ENCODE data around the gene MEGF10. TPM values are rescaled to one million over a fixed set of nuclear protein-coding genes. Genes with fewer than 3 reads are reported as not detected.

The MEGF10 gene
- total and polyA plus RNA-seq, 2 of the 8 experiments (the other 6 are each of a cell fraction or from before 2014, with no cell fraction given), result 38.2 to 53.1 TPM

DNA sequence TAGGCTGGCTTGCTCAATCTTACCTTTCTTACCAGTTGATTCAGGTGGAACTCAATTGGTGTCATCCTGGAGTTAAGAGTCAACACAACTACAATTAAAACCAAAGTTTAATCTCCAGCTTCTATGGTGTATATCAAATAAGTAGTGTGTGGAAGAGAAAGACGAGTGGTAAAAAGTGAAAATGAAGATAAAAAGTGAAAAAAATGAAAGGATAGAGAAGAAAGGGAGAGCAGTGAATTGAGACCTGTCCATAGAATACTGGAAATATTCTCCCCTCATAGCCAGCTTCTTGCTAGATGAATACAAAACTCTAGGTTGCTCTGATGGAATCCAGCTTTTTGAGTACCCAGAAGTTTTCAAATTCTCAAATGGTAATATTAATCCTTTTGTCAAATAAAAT, 76.4 kb downstream of the MEGF10 start:
- no peak overlapping the region for H2BK12ac ChIP-seq (ENCODE audit: low read depth, low read length)
- no peak overlapping the region for H3K18ac ChIP-seq (ENCODE audit: extremely low read depth, low read length)
- no peaks in the 10 kb centered on the region; a peak in 1 of 4 replicates for H3K79me2 ChIP-seq (ENCODE audit: control insufficient read depth in 1 of 2, insufficient read depth in 2 of 2, low read length in 2 of 2)
- FAIRE-seq, result no peak
- peaks cover 0 to 7% (median 0%) of the 10 kb centered on the region in 4 experiments; a peak in 1 of 7 replicates for H3K4me1 ChIP-seq (replicated peaks in 1 of 4; ENCODE audit: control insufficient read depth in 3 of 4, insufficient read depth in 4 of 4, low read length in 3 of 4)
- no peak overlapping the region for H4K5ac ChIP-seq (ENCODE audit: insufficient read length, low read depth, low read length)
- H3K56ac ChIP-seq (replicated peaks; ENCODE audit: insufficient read length, low read depth, low read length), result no peak overlapping the region
- H2BK120ac ChIP-seq (replicated peaks; ENCODE audit: low read depth, low read length), result no peak overlapping the region
- no peaks in the 10 kb centered on the region for H3K79me1 ChIP-seq (ENCODE audit: low read depth, low read length)
- H3K27ac ChIP-seq (ENCODE audit: low read depth, low read length), result no peak overlapping the region
- no peaks in the 10 kb centered on the region for H4K20me1 ChIP-seq (replicated peaks in 1 of 2; ENCODE audit: control insufficient read depth in 1 of 2, insufficient read depth in 2 of 2, low read length in 2 of 2)
- no peak overlapping the region for H2BK5ac ChIP-seq (ENCODE audit: low read depth, low read length)
- no peak overlapping the region for H4K91ac ChIP-seq (replicated peaks; ENCODE audit: insufficient read length, low read length)
- H3K14ac ChIP-seq (ENCODE audit: insufficient read length), result no peak overlapping the region
- no peak overlapping the region for H3K23ac ChIP-seq (ENCODE audit: insufficient read length)
- ChIA-PET CTCF (ENCODE audit: partially characterized antibody) (interaction anchor here (0.6 to 2.6 kb wide), 3 partner anchors 7 to 121 kb away, joined by 3 to 12 read pairs (median 3); no protein-coding TSS in a partner anchor), POLR2A (ENCODE audit: partially characterized antibody) (no interaction called here)
- no peak overlapping the region for H2BK20ac ChIP-seq (ENCODE audit: low read length)
- no peak overlapping the region for H4K8ac ChIP-seq (ENCODE audit: extremely low read depth, insufficient read depth, low read length)
- no peak overlapping the region for H3K4me2 ChIP-seq (ENCODE audit: insufficient read depth in 1 of 2, low read depth in 2 of 2, low read length in 2 of 2)
- H3K36me3 ChIP-seq (ENCODE audit: control insufficient read depth in 2 of 4, insufficient read depth in 4 of 4, low read length in 3 of 4), result no peaks in the 10 kb centered on the region
- WGBS, 2 experiments (ENCODE audit: extremely low coverage in 1 of 2, insufficient coverage in 1 of 2, insufficient read length in 1 of 2, insufficient replicate concordance in 2 of 2, low coverage in 1 of 2, low lambda C conversion rate in 2 of 2, missing lambda C conversion rate in 1 of 2), result 73 to 100% methylated on average over 1 of the region's 1 CpG
- no peaks in the 10 kb centered on the region for H3K9me3 ChIP-seq (ENCODE audit: insufficient read depth in 2 of 2, low read depth in 1 of 2, low read length in 1 of 2)
- H2BK15ac ChIP-seq (ENCODE audit: low read length), result no peak overlapping the region
- no peak for DNase-seq (ENCODE audit: low read depth in 1 of 2, low spot score in 2 of 2)
- no peaks in the 10 kb centered on the region for H3K23me2 ChIP-seq (ENCODE audit: low read depth, low read length)
- no peak overlapping the region for H2AFZ ChIP-seq (ENCODE audit: low read length)
- no peaks in the 10 kb centered on the region for H3K27me3 ChIP-seq (replicated peaks in 1 of 4; ENCODE audit: control insufficient read depth in 3 of 4, extremely low read depth in 1 of 4, insufficient read depth in 3 of 4, low read length in 3 of 4)
- H3K4ac ChIP-seq (replicated peaks; ENCODE audit: insufficient read length, low read depth, low read length), result no peak overlapping the region
- H3K4me3 ChIP-seq (ENCODE audit: extremely low read depth in 1 of 4, insufficient read depth in 2 of 4, low read depth in 3 of 4, low read length in 4 of 4), result no peak overlapping the region
- H3K9ac ChIP-seq (replicated peaks in 1 of 4; ENCODE audit: extremely low read depth in 1 of 4, low read depth in 3 of 4, low read length in 3 of 4), result no peak overlapping the region
- no peak overlapping the region for H2AK5ac ChIP-seq (ENCODE audit: low read depth, low read length)
- TF ChIP-seq CTBP2 (IDR thresholded peaks at IDR 0.05; ENCODE audit: borderline replicate concordance, insufficient read depth, insufficient read length, low read length) (no peak), EP300 (IDR thresholded peaks at IDR 0.05; ENCODE audit: borderline replicate concordance in 1 of 2, low read depth in 2 of 2, low read length in 2 of 2) (no peak), TCF12 (IDR thresholded peaks at IDR 0.05; ENCODE audit: low read depth, low read length) (no peak), RBBP5 (IDR thresholded peaks at IDR 0.05; ENCODE audit: borderline replicate concordance, low read depth, low read length) (no peak), RNF2 (IDR thresholded peaks at IDR 0.05; ENCODE audit: borderline replicate concordance, low read depth, low read length, missing control alignments, poor library complexity, severe bottlenecking) (no peak), SUZ12 (IDR thresholded peaks at IDR 0.05; ENCODE audit: low read length) (no peak), CHD1 (IDR thresholded peaks at IDR 0.05; ENCODE audit: low read depth, low read length) (no peak), TAF1 (IDR thresholded peaks at IDR 0.05; ENCODE audit: low read depth, low read length) (no peak), CHD2 (IDR thresholded peaks at IDR 0.05; ENCODE audit: low read length) (no peak), RAD21 (IDR thresholded peaks at IDR 0.05 in 1 of 2, conservative IDR thresholded peaks at IDR 0.05 in 1 of 2; ENCODE audit: low read depth in 2 of 2, low read length in 2 of 2) (no peak), GABPA (IDR thresholded peaks at IDR 0.05; ENCODE audit: borderline replicate concordance, insufficient read depth, low read length) (no peak), SIRT6 (IDR thresholded peaks at IDR 0.05; ENCODE audit: low read length) (no peak), NANOG (IDR thresholded peaks at IDR 0.05; ENCODE audit: insufficient read depth, low read depth, low read length, poor library complexity, severe bottlenecking) (no peak), EGR1 (IDR thresholded peaks at IDR 0.05; ENCODE audit: borderline replicate concordance, low read depth, low read length) (no peak)

Measured in H1 (cell line).